ENCODE measurements around the gene PPP1R10.

PPP1R10 gene

GRCh38 chr6:30557683-30557981 lies 59.4 kb downstream of the PPP1R10 start:
- DNase-seq (ENCODE audit: extremely low read depth in 1 of 2, low read depth in 1 of 2), result no peak

DNA sequence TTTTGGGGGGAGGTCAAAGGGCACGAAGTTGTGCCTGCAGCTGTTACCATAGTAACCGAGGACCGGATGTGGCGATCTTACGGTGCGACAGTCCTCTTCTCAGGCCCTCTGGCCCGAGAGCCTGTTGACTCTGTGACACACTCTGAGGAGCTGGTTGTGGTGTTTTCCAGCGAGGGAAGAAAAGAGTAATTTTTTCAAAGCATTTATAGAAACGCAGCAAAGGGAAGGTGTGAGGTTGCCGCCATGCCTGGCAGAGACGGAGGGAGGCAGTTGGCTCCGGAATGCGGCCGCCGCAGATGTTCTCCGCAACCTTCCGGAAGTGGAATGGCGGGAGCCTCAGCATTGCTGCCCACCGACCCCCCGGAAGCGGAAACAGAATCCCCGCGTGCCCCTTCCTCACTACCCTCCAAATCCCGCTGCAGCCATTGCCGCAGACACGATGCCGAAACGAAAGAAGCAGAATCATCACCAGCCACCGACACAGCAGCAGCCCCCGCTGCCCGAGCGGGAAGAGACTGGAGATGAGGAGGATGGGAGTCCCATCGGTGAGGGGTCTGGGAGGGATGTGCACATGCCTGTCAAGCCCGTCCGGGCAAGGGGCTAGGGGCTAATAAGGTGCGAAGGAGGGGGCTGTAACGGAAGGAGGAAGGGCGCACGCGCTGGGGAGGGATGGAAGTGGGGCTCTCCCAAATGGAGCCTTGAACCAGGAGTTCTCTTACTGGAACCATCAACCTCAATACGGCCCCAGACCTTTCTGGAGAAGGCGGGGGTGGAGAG lies 59.9 kb downstream of the PPP1R10 start, which contains the start of gene PRR3:
PRR3 (plus strand) TSS at position 390 of the 777 bp plus-strand sequence; CDS start at position 440, 50 bp downstream.
- peak; percentile 61 to 67 for DNase-seq (ENCODE audit: extremely low read depth in 1 of 2, low read depth in 1 of 2)

GRCh38 chr6:30556066-30556905 lies 60.8 kb downstream of the PPP1R10 start, which contains the start of gene GNL1:
TSS of gene GNL1 (minus strand) at chr6:30556489. CDS start at chr6:30556203, 286 bp downstream.
- DNase-seq (ENCODE audit: extremely low read depth in 1 of 2, low read depth in 1 of 2), result peak; percentile 98 to 99

GRCh38 chr6:30555816-30556065 lies 61.3 kb downstream of the PPP1R10 start:
- DNase-seq (ENCODE audit: extremely low read depth in 1 of 2, low read depth in 1 of 2), result no peak

GRCh38 chr6:30554962-30555815 lies 61.9 kb downstream of the PPP1R10 start:
- no peak for DNase-seq (ENCODE audit: extremely low read depth in 1 of 2, low read depth in 1 of 2)

DNA sequence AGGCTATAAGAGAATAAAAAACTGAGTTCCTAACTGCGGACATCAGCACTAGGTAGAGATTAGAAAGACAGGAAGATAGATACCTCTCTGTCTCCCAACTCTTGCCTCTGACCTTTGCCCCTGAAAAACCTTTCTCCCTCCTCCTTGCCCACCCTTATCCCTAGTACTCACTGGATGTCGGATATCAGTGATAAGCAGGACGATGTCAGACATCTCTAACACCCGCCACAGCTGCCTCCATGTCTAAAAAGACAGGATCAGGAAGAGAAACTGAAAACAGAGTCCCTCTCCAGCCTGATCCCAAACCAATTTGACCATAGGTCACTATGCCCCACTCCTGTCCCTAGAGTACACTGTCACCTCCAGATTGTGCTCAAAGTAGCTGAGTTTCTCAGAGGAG lies 62.6 kb downstream of the PPP1R10 start:
- no peak for DNase-seq (ENCODE audit: extremely low read depth in 1 of 2, low read depth in 1 of 2)

All from activated CD8-positive, alpha-beta memory T cell treated with anti-CD3 and anti-CD28 coated beads for 1 hour (primary cell).